Measurements from ENCODE around the gene SMARCE1.

DNA sequence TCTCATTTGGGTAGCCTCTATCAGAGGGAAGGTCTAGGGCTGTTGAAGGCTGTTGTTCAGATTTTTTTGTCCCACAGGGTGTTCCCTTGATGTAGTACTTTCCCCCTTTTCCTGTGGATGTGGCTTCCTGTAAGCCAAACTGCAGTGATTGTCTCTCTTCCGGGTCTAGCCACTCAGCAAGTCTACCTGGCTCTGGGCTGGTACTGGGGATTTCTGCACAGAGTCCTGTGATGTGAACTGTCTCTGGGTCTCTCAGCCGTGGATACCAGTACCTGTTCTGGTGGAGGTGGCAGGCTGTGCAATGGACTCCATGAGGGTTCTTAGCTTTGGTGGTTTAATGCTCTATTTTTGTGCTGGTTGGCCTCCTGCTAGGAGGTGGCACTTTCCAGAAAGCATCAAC, 59.1 kb downstream of the SMARCE1 start:
- TF ChIP-seq, protein P1, sequence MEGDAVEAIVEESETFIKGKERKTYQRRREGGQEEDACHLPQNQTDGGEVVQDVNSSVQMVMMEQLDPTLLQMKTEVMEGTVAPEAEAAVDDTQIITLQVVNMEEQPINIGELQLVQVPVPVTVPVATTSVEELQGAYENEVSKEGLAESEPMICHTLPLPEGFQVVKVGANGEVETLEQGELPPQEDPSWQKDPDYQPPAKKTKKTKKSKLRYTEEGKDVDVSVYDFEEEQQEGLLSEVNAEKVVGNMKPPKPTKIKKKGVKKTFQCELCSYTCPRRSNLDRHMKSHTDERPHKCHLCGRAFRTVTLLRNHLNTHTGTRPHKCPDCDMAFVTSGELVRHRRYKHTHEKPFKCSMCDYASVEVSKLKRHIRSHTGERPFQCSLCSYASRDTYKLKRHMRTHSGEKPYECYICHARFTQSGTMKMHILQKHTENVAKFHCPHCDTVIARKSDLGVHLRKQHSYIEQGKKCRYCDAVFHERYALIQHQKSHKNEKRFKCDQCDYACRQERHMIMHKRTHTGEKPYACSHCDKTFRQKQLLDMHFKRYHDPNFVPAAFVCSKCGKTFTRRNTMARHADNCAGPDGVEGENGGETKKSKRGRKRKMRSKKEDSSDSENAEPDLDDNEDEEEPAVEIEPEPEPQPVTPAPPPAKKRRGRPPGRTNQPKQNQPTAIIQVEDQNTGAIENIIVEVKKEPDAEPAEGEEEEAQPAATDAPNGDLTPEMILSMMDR (conservative IDR thresholded peaks at IDR 0.05; ENCODE audit: low read length), result no peak
- TF ChIP-seq EZH2phosphoT487 (IDR thresholded peaks at IDR 0.05; ENCODE audit: borderline replicate concordance, low read depth, low read length), result no peak
